Fibroblast of peridontal ligament (primary cell): ENCODE measurements around the gene ENO2.
"Not testable (repeated sequence)": the region's sequence is repeated elsewhere in the genome, so short reads cannot be mapped to it uniquely, and the experiment has no call there.

Experiments
- DNase-seq: peaks from one replicate; pipeline ENCODE4 v3.0.0-alpha.2; 2010; ENCODE audit errors: extremely low read depth

ENO2 gene

GRCh38 chr12:6886206-6886999 is 28.0 kb upstream of the ENO2 start:
- not testable (repeated sequence) for DNase-seq

- DNase-seq: no peak
Measured at GRCh38 chr12:6887460-6887859, 26.9 kb upstream of the ENO2 start.

- DNase-seq: no peak
Measured at GRCh38 chr12:6888360-6888759, 26.0 kb upstream of the ENO2 start.

- not testable (repeated sequence) for DNase-seq
Measured at GRCh38 chr12:6888794-6889193, 25.6 kb upstream of the ENO2 start.

- not testable (repeated sequence) for DNase-seq
Measured at GRCh38 chr12:6889775-6890573, 24.4 kb upstream of the ENO2 start.

- peak; percentile 94 for DNase-seq
Measured at GRCh38 chr12:6890789-6891645, 23.4 kb upstream of the ENO2 start.

GRCh38 chr12:6891646-6892001 is 22.8 kb upstream of the ENO2 start:
- DNase-seq: no peak

GRCh38 chr12:6892683-6893082 is 21.7 kb upstream of the ENO2 start:
- DNase-seq: not testable (repeated sequence)

GRCh38 chr12:6894321-6894720 is 20.1 kb upstream of the ENO2 start:
- DNase-seq: no peak

- no peak for DNase-seq
Measured at GRCh38 chr12:6896846-6897435, 17.4 kb upstream of the ENO2 start.

- DNase-seq: no peak
Measured at GRCh38 chr12:6899427-6899826, 15.0 kb upstream of the ENO2 start.

GRCh38 chr12:6899837-6900519 is 14.4 kb upstream of the ENO2 start:
- DNase-seq: peak; percentile 50

- no peak for DNase-seq
Measured at GRCh38 chr12:6902448-6902847, 11.9 kb upstream of the ENO2 start.

- no peak for DNase-seq
Measured at GRCh38 chr12:6903722-6904121, 10.7 kb upstream of the ENO2 start.

- DNase-seq: peak; percentile 94
Measured at GRCh38 chr12:6904280-6905276, 9.8 kb upstream of the ENO2 start, which contains the start of gene LRRC23. Gene LRRC23, plus strand, starts transcription at chr12:6904822. Its CDS starts 812 bp downstream, at chr12:6905634.

GRCh38 chr12:6905414-6906040 is 8.9 kb upstream of the ENO2 start:
- DNase-seq: no peak

- DNase-seq: not testable (repeated sequence)
Measured at GRCh38 chr12:6908141-6908540, 6.2 kb upstream of the ENO2 start.

GRCh38 chr12:6909421-6910145 is 4.8 kb upstream of the ENO2 start:
- no peak for DNase-seq
